Liver (tissue), 9 donors: ENCODE measurements around the gene SLC38A7. TPM values are rescaled to one million over a fixed set of nuclear protein-coding genes. Genes with fewer than 3 reads are reported as not detected.

Experiments used
- DNase-seq: peaks from one replicate; pipeline ENCODE4 v3.0.0-alpha.2; 2017; ENCODE audit warnings: low spot score
- H3K27ac ChIP-seq, 2 donors: one replicate each; pipeline ENCODE4 v1.7.0; 2013; ENCODE audit warnings: inconsistent platforms in 2 of 2, low read length in 2 of 2, control low read depth in 1 of 2, low read depth in 1 of 2, mild to moderate bottlenecking in 1 of 2
- H3K27me3 ChIP-seq, 4 donors: one replicate each; pipeline versions ENCODE4 v1.6.1 to v1.7.0; 2013; ENCODE audit warnings: low read length in 3 of 4, inconsistent platforms in 1 of 4, mild to moderate bottlenecking in 1 of 4, moderate library complexity in 1 of 4; ENCODE audit not compliant: control insufficient read depth in 4 of 4, insufficient read depth in 4 of 4
- H3K36me3 ChIP-seq, 4 donors: one replicate each; pipeline versions ENCODE4 v1.6.1 to v1.7.0; 2013; ENCODE audit warnings: low read length in 3 of 4, mild to moderate bottlenecking in 3 of 4, low read depth in 1 of 4, moderate library complexity in 1 of 4; ENCODE audit not compliant: control insufficient read depth in 4 of 4, insufficient read depth in 3 of 4
- H3K4me1 ChIP-seq, 4 donors: one replicate each; pipeline versions ENCODE4 v1.6.1 to v1.7.0; 2013; ENCODE audit warnings: low read length in 3 of 4, mild to moderate bottlenecking in 3 of 4, moderate library complexity in 1 of 4; ENCODE audit not compliant: control insufficient read depth in 4 of 4, insufficient read depth in 4 of 4
- H3K4me3 ChIP-seq, 3 donors: one replicate each; pipeline versions ENCODE4 v1.6.1 to v1.7.0; 2013; ENCODE audit warnings: low read length in 3 of 3, control low read depth in 1 of 3, low read depth in 1 of 3, mild to moderate bottlenecking in 1 of 3
- H3K9ac ChIP-seq, 2 donors: one replicate each; pipeline ENCODE4 v1.7.0; 2013; ENCODE audit warnings: low read length in 2 of 2, mild to moderate bottlenecking in 2 of 2, moderate library complexity in 2 of 2, control low read depth in 1 of 2, low read depth in 1 of 2
- H3K9me3 ChIP-seq, 4 donors: one replicate each; pipeline versions ENCODE4 v1.6.1 to v1.7.0; 2013; ENCODE audit warnings: low read length in 3 of 4; ENCODE audit not compliant: control insufficient read depth in 4 of 4
- ATF3 ChIP-seq: IDR thresholded peaks from 2 replicates; pipeline ENCODE4 v1.6.1; 2016; ENCODE audit warnings: antibody characterized with exemption
- CTCF ChIP-seq: fragments of 150-350 bp; IDR thresholded peaks from 2 replicates; pipeline ENCODE4 v1.5.1; 2017; ENCODE audit warnings: improper control_type of control experiment, low read depth, low read length; ENCODE audit not compliant: missing input control
- FOXA1 ChIP-seq: IDR thresholded peaks from 2 replicates; pipeline ENCODE4 v1.6.1; 2016; ENCODE audit warnings: antibody characterized with exemption
- GABPA ChIP-seq, 2 donors: IDR thresholded peaks in 1 of 2; conservative IDR thresholded peaks in 1 of 2; 2 replicates each; pipeline ENCODE4 v1.6.1; 2016; ENCODE audit warnings: antibody characterized with exemption in 2 of 2, mild to moderate bottlenecking in 1 of 2, moderate library complexity in 1 of 2
- HNF4G ChIP-seq: IDR thresholded peaks from 2 replicates; pipeline ENCODE4 v1.6.1; 2016; ENCODE audit warnings: antibody characterized with exemption
- JUND ChIP-seq, 2 donors: IDR thresholded peaks; 2 replicates each; pipeline ENCODE4 v1.6.1; 2016; ENCODE audit warnings: antibody characterized with exemption in 2 of 2
- NR2F2 ChIP-seq: IDR thresholded peaks from 2 replicates; pipeline ENCODE4 v1.6.1; 2016; ENCODE audit warnings: antibody characterized with exemption
- RAD21 ChIP-seq, 2 donors: IDR thresholded peaks; 2 replicates each; pipeline ENCODE4 v1.6.1; 2016; ENCODE audit warnings: antibody characterized with exemption in 2 of 2, mild to moderate bottlenecking in 2 of 2
- TAF1 ChIP-seq: conservative IDR thresholded peaks from 2 replicates; pipeline ENCODE4 v1.6.1; 2016; ENCODE audit warnings: antibody characterized with exemption, mild to moderate bottlenecking
- WGBS: extraction: QIAGEN DNeasy Blood & Tissue Kit; methylation state at CpG from one replicate; pipeline ENCODE4 v1.1.7; 2013; 5-methylcytosine and 5-hydroxymethylcytosine counted together
- polyA plus RNA-seq, 2 donors: library from polyadenylated mRNA; stranded (reverse) in 1 of 2; unstranded in 1 of 2; fragments of 200-250 nt in 1 of 2; fragments of >200 nt in 1 of 2; fragmentation: Nextera tagmentation in 1 of 2; extraction: Ambion mirVana in 1 of 2; gene quantifications; one replicate each; pipeline versions ENCODE4 v1.2.1 to v1.2.3, GENCODE V29; 2013 to 2015
- total RNA-seq, 2 donors: library from RNA; depleted of rRNA; stranded (reverse); fragments of >200 nt; gene quantifications; one replicate each; pipeline ENCODE4 v1.2.3, GENCODE V29; 2014
- TF ChIP-seq, protein P1 (sequence below): IDR thresholded peaks from 2 replicates; pipeline ENCODE4 v1.6.1; 2016; ENCODE audit warnings: antibody characterized with exemption
- donor health status: healthy.
- donor health status: healthy.
- donor health status: healthy.
- donor health status: healthy.
- donor health status: healthy.

The SLC38A7 gene
- total and polyA plus RNA-seq, 4 donors, result 7.9 to 18.7 (median 11.0) TPM

- peaks cover 5 to 26% (median 11%) of the 10 kb centered on the region in 4 donors for H3K36me3 ChIP-seq
- no peaks in the 10 kb centered on the region for H3K27me3 ChIP-seq
- DNase-seq, result no peak
- H3K27ac ChIP-seq, result no peak overlapping the region
- 59% methylated on average over 3 of the region's 3 CpGs for WGBS
- TF ChIP-seq TAF1 (no peak), JUND (IDR thresholded peaks at IDR 0.05) (no peak), GABPA (IDR thresholded peaks at IDR 0.05 in 1 of 2, conservative IDR thresholded peaks at IDR 0.05 in 1 of 2) (no peak), HNF4G (no peak), ATF3 (peak; percentile 41), RAD21 (IDR thresholded peaks at IDR 0.05) (peak; percentile 92 to 93), CTCF (peak; percentile 75)
- TF ChIP-seq, protein P1, sequence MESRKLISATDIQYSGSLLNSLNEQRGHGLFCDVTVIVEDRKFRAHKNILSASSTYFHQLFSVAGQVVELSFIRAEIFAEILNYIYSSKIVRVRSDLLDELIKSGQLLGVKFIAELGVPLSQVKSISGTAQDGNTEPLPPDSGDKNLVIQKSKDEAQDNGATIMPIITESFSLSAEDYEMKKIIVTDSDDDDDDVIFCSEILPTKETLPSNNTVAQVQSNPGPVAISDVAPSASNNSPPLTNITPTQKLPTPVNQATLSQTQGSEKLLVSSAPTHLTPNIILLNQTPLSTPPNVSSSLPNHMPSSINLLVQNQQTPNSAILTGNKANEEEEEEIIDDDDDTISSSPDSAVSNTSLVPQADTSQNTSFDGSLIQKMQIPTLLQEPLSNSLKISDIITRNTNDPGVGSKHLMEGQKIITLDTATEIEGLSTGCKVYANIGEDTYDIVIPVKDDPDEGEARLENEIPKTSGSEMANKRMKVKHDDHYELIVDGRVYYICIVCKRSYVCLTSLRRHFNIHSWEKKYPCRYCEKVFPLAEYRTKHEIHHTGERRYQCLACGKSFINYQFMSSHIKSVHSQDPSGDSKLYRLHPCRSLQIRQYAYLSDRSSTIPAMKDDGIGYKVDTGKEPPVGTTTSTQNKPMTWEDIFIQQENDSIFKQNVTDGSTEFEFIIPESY, result no peak
- H3K4me3 ChIP-seq, result no peak overlapping the region
- peaks cover 0 to 9% (median 7%) of the 10 kb centered on the region in 4 donors for H3K4me1 ChIP-seq
- no peaks in the 10 kb centered on the region for H3K9me3 ChIP-seq
- H3K9ac ChIP-seq, result no peak overlapping the region
Observed at GRCh38 chr16:58678716-58679115, 5.9 kb downstream of the SLC38A7 start.

GRCh38 chr16:58678269-58678668, 6.3 kb downstream of the SLC38A7 start:
- H3K27me3 ChIP-seq, result no peaks in the 10 kb centered on the region
- TF ChIP-seq HNF4G (no peak), NR2F2 (no peak), ATF3 (no peak), JUND (IDR thresholded peaks at IDR 0.05) (no peak), FOXA1 (no peak)
- TF ChIP-seq, protein P1, result no peak
- H3K9ac ChIP-seq, result no peak overlapping the region
- H3K4me3 ChIP-seq, result no peak overlapping the region
- peaks cover 0 to 5% (median 3%) of the 10 kb centered on the region in 4 donors for H3K4me1 ChIP-seq
- WGBS, result 94% methylated on average over 4 of the region's 4 CpGs
- no peak overlapping the region for H3K27ac ChIP-seq
- peaks cover 5 to 26% (median 11%) of the 10 kb centered on the region in 4 donors for H3K36me3 ChIP-seq
- H3K9me3 ChIP-seq, result no peaks in the 10 kb centered on the region
- no peak for DNase-seq
